GM04503 (cell line): ENCODE data around the gene PPARA.
"Not testable (repeated sequence)": the region's sequence is repeated elsewhere in the genome, so short reads cannot be mapped to it uniquely, and the experiment has no call there.

Source experiments
- DNase-seq: peaks from one replicate; pipeline ENCODE4 v3.0.0-alpha.2; 2012; ENCODE audit warnings: low read depth

The PPARA gene

GRCh38 chr22:46172522-46173110 is 22.3 kb downstream of the PPARA start:
- DNase-seq, result no peak

GRCh38 chr22:46173152-46173551 is 22.8 kb downstream of the PPARA start:
- no peak for DNase-seq

- DNase-seq, result peak; percentile 84
Measured at GRCh38 chr22:46175631-46176030, 25.3 kb downstream of the PPARA start.

GRCh38 chr22:46176508-46177003 is 26.2 kb downstream of the PPARA start:
- DNase-seq, result no peak

- no peak for DNase-seq
Measured at GRCh38 chr22:46178755-46179505, 28.6 kb downstream of the PPARA start.

DNA sequence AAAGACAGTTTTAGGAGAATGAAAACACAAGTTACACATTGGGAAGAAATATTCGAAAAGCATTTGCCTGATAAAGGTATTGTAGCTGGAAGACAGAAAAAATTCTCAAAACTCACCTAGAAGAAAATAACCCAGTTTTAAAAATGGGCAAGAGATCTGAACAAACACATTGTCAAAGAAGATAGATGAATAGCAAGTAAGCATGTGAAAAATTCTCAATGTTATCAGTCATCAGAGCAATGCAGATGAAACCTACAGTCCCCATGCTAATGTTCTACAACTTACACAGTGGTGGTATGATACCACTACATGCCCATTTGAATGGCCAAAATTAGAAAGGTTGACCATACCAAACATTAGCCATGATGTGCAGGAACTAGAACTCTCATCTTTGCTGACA is 29.4 kb downstream of the PPARA start:
- no peak for DNase-seq

DNA sequence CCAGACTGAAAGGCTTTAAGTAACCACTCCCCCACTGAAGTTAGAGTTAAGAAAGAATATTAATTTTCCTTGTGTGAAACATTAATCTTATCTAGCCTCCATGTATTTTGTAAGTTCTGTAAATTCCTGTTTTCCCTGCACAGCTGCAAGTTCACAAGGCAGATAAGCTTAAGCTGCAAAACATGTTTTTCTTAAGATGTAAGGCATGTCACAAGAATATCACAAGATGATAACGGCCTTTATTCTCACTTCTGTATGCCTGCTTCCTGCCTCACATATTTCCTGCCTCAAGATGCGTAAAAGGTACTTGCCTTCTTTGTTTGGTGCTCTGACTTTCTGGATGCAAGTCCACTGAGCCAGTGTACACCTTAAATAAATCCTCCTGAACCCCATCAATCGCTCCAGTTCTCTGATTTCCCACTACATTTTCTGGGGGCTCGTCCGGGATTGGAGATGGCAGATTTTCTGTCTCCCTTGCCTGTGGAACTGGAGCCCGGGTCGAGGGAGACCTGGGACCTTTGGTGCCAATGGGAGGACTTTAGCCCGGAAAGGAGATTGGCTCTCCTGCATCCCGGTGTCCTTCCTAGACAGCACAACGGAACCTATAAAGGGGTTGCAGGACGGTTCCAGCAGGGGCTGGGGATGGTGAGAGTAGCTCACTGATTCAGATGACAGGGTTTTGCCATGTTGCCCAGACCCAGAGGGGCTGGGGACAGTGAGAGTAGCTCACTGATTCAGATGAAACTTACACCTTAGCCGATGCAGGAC is 30.2 kb downstream of the PPARA start:
- DNase-seq, result no peak

GRCh38 chr22:46183733-46184132 is 33.4 kb downstream of the PPARA start:
- DNase-seq, result no peak

DNA sequence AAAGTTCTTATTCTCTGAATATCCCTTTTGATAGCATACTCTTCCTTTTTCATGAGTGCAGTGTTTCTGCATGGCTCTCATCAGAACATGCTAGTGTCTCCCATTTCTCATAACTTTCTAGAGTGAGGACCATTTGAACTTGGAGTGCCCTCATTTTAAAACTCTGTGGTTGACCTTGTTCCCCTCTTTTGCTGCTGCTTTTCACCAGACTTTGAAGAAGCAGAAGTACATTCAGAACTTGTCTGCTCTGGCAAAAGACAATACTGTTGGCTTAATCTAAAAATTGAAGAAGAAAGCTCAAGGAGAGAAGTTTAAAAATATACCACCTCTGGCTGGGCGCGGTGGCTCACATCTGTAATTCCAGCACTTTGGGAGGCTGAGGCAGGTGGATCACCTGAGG is 35.0 kb downstream of the PPARA start:
- no peak for DNase-seq

- DNase-seq, result no peak
Measured at GRCh38 chr22:46187862-46188261, 37.5 kb downstream of the PPARA start.

- DNase-seq, result no peak
Measured at GRCh38 chr22:46192210-46192993, 42.1 kb downstream of the PPARA start.

DNA sequence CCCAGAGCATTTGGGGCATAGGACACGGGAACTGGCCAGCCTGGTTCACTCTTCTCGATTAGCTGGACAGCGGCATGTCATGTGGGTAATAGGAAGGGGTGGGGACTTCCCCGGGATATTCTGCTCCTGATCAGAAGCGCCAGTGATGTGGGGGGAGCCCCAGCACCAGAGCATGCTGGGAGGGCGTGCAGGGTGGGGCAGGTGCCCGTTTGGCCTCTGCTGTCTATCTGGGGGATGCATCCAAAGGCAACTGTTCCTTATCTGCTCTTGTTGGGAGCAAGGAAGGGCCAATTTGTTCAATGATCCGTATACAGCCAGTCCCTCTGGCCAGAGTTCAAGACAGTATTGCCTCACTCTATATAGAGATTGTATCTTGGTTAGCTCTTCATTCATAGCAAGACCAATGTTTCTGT is 43.6 kb downstream of the PPARA start:
- no peak for DNase-seq

DNA sequence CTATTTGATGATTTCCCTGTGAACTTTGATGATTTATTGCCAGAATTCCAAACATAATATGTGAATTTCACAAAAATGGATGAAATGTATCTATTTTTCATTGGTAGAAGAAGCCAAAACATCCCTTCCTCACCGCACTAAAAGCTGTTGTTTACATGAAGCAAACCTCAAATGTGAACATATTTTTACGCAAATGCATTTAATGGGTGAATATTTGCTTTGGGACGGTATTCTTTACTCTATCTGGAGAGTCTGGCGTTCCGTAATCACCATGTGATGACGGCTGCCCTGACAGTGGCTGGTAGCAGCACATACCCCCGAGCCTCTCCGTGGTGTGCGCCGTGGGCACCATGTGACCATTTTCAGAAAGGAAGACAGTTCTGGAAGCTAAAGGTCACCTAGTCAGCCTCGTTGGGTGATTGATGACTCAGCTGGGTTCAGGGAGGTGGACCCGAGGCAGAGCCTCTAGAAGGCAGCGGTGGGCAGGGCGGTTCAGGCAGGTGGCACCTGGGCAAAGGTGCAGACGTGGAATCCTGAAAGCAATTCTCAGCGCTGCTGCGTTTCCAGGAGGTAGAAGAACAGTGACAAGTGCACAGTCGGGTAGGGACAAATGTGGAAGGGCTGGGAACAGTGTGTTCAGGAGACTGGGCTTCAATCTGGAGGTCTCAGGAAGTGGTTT is 45.3 kb downstream of the PPARA start:
- no peak for DNase-seq

DNA sequence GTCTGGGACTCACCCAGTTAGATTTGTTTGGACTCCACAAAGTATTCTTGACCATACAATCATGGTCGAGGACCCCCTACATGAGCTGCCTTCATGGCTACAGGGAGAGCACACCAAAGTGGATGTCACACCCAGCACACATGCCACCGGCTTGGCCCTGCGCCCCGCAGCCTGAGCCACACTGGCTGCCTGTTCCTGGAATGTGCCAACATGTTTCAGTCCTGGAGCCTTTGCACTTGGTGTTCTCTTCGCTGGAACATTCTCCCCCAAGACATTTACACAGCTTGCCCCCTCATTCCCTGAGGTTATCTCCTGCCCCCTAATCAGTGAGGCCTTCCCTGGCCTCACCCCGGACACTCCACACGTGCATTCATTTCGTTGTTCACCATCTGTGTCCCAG is 46.0 kb downstream of the PPARA start:
- no peak for DNase-seq

DNA sequence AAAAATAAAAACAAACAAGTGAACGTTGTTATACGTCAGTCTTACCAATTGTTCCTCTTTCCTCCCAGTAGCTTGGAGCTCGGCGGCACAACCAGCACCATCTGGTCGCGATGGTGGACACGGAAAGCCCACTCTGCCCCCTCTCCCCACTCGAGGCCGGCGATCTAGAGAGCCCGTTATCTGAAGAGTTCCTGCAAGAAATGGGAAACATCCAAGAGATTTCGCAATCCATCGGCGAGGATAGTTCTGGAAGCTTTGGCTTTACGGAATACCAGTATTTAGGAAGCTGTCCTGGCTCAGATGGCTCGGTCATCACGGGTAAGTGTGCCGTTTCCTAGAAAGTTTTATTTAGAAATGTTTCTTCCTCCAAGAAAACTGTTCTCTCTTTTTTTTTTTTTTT is 47.9 kb downstream of the PPARA start:
- no peak for DNase-seq

GRCh38 chr22:46198806-46199205 is 48.5 kb downstream of the PPARA start:
- not testable (repeated sequence) for DNase-seq

DNA sequence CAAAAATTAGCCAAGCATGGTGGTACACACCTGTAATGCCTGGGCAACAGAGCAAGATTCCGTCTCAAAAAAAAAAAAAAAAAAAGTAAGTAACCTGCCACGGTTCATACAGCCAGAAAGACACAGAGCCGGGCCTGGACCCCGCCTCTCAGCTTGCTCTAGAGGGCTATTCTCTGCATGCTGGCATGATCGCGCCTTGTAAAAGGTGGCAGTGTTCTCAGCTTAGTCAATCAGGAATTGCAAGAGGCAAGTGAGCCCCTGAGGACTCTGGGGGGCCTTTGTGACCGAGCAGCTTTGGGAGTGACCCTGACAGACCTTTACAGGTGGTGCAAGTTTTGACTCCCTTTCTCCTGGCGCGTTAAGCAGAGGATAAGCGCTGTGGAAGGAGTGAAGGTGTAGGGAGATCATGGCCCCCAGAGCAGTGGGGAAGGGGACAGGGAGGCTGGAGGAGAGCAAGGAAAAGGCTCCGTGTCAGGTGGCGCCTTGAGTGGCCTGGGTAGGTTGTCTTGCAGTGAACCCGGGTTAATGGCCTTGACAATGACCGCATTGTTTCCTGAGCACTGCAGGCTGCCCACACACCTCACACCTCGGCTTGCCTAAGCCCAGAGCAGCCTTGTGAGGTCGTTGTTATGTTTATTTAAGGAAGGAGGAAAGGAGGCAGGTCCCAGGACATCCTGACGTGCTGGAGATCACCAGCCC is 50.9 kb downstream of the PPARA start:
- DNase-seq, result no peak

- DNase-seq, result no peak
Measured at GRCh38 chr22:46202897-46203600, 52.7 kb downstream of the PPARA start.

DNA sequence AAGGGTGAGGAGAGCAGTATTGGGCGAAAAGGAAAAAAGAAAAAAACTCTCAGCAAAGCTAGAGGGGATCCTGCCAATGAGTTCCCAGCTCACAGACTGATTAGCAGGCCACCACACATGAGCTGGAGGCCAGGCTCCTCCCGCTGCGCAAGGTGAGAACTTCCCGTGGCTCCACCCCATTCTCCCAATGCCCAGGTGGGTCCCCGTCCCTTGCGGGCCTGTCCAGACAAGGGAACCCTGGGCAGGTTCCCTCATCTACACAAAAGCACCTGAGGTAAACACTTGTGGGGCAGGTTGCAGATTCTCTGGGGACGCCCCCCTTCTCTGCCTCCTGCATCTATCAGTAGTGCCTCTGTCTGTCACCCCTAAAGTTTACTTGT is 53.3 kb downstream of the PPARA start:
- no peak for DNase-seq

DNA sequence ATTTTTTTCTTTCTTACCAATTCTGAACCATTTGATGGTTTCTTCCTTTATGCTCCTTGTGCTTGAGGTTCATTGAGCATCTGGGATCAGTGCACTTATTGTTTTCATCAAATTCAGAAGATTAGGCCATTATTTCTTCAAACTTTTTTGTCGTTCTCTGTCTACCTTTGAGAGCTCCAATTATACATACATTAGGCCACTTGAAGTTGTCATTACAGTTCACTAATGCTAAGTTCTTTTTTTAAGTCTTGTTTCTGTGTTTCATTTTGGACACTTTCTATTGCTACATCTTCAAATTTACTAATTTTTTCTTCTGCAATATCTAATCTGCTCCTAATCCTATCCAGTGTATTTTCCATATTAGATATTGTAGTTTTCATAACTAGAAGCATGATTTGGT is 58.9 kb downstream of the PPARA start:
- no peak for DNase-seq
